GM12878 (cell line): ENCODE results near the gene TTC33.

Source experiments
- EP300 ChIP-seq, 2 experiments: fragments of 150-350 bp in 1 of 2; IDR thresholded peaks; 2 replicates each; pipeline ENCODE4 v1.6.1; 2011 to 2012; ENCODE audit warnings: low read depth in 2 of 2, low read length in 2 of 2, borderline replicate concordance in 1 of 2, improper control_type of control experiment in 1 of 2, inconsistent platforms in 1 of 2; ENCODE audit not compliant: control insufficient read depth in 1 of 2
- EZH2 ChIP-seq: IDR thresholded peaks from 2 replicates; pipeline ENCODE4 v1.6.1; 2012; ENCODE audit warnings: low read depth, mild to moderate bottlenecking, control low read depth, inconsistent platforms, low read length, borderline replicate concordance; ENCODE audit not compliant: control insufficient read depth
- FOXM1 ChIP-seq: IDR thresholded peaks from 2 replicates; pipeline ENCODE4 v1.6.1; 2012; ENCODE audit warnings: low read depth, mild to moderate bottlenecking, inconsistent platforms, low read length, moderate library complexity
- MTA3 ChIP-seq: IDR thresholded peaks from 2 replicates; pipeline ENCODE4 v1.6.1; 2012; ENCODE audit warnings: low read length, inconsistent platforms, borderline replicate concordance
- POLR2AphosphoS5 ChIP-seq: IDR thresholded peaks from 2 replicates; pipeline ENCODE4 v1.6.1; 2011; ENCODE audit warnings: mild to moderate bottlenecking, low read length, inconsistent platforms
- RCOR1 ChIP-seq: conservative IDR thresholded peaks from 2 replicates; pipeline ENCODE4 v1.6.1; 2012; ENCODE audit warnings: low read depth, low read length, improper control_type of control experiment
- TAF1 ChIP-seq: IDR thresholded peaks from 2 replicates; pipeline ENCODE4 v1.6.1; 2011; ENCODE audit warnings: mild to moderate bottlenecking, low read depth, low read length, borderline replicate concordance
- TF ChIP-seq, protein P1 (sequence below), 3 experiments: IDR thresholded peaks in 2 of 3; conservative IDR thresholded peaks in 1 of 3; 2 replicates each; pipeline ENCODE4 v1.5.1; 2011; ENCODE audit warnings: low read depth in 3 of 3, low read length in 3 of 3, mild to moderate bottlenecking in 3 of 3, control low read depth in 2 of 3, moderate library complexity in 2 of 3, inconsistent platforms in 1 of 3, mixed read lengths in 1 of 3; ENCODE audit not compliant: control insufficient read depth in 2 of 3, insufficient read depth in 1 of 3; ENCODE audit errors: extremely low read depth in 1 of 3

DNA sequence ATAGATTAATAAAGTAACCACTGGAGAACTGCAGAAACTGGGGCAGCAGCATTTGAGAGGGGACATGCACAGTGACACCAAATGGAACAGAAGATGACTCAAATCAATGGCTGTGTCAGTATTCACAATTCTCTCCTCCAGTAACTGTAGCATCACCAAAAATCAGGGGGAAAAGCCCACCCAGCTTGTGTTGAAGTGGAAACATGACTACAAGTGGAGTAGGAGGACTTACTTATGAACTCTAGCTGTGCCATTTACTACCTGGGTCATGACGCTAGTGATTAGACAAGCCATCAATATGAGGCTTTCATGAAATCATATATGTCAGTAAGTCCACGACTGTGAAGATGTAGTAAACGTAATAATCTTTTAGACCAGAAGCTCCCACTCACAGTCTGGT is 275.8 kb downstream of the TTC33 start:
- no peak for TF ChIP-seq RCOR1
- TF ChIP-seq, protein P1, sequence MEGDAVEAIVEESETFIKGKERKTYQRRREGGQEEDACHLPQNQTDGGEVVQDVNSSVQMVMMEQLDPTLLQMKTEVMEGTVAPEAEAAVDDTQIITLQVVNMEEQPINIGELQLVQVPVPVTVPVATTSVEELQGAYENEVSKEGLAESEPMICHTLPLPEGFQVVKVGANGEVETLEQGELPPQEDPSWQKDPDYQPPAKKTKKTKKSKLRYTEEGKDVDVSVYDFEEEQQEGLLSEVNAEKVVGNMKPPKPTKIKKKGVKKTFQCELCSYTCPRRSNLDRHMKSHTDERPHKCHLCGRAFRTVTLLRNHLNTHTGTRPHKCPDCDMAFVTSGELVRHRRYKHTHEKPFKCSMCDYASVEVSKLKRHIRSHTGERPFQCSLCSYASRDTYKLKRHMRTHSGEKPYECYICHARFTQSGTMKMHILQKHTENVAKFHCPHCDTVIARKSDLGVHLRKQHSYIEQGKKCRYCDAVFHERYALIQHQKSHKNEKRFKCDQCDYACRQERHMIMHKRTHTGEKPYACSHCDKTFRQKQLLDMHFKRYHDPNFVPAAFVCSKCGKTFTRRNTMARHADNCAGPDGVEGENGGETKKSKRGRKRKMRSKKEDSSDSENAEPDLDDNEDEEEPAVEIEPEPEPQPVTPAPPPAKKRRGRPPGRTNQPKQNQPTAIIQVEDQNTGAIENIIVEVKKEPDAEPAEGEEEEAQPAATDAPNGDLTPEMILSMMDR (IDR thresholded peaks at IDR 0.05 in 2 of 3, conservative IDR thresholded peaks at IDR 0.05 in 1 of 3; ENCODE audit: control insufficient read depth in 2 of 3, extremely low read depth in 1 of 3, insufficient read depth in 1 of 3, low read depth in 3 of 3, low read length in 3 of 3) = no peak
- no peak for TF ChIP-seq EZH2
- no peak for TF ChIP-seq POLR2AphosphoS5
- TF ChIP-seq TAF1 = no peak
- TF ChIP-seq MTA3 = no peak
- no peak for TF ChIP-seq FOXM1
- no peak for TF ChIP-seq EP300 (IDR thresholded peaks at IDR 0.05; ENCODE audit: borderline replicate concordance in 1 of 2, control insufficient read depth in 1 of 2, low read depth in 2 of 2, low read length in 2 of 2)
